Kidney glomerular epithelial cell (primary cell): ENCODE results near the gene ANG.

Source experiments
- DNase-seq: peaks from one replicate; lab custom pipeline; 2025; lab: John Stamatoyannopoulos, UW

The ANG gene

GRCh38 chr14:20676072-20676471, 12.5 kb upstream of the ANG start:
- DNase-seq, result no peak

GRCh38 chr14:20679907-20680306, 8.7 kb upstream of the ANG start:
- no peak for DNase-seq

- DNase-seq, result no peak
Observed at GRCh38 chr14:20680363-20680762, 8.2 kb upstream of the ANG start.

- DNase-seq, result no peak
Observed at GRCh38 chr14:20680843-20681347, 7.7 kb upstream of the ANG start.

GRCh38 chr14:20681348-20682126, 7.0 kb upstream of the ANG start:
- DNase-seq, result peak; percentile 97

- DNase-seq, result peak; percentile 65
Observed at GRCh38 chr14:20682127-20682434, 6.5 kb upstream of the ANG start.

- peak; percentile 87 for DNase-seq
Observed at GRCh38 chr14:20682435-20683124, 6.0 kb upstream of the ANG start.

- peak; percentile 89 for DNase-seq
Observed at GRCh38 chr14:20683125-20683890, 5.3 kb upstream of the ANG start.

- DNase-seq, result peak; percentile 77
Observed at GRCh38 chr14:20683891-20684661, 4.5 kb upstream of the ANG start, which contains the start of gene RNASE4. TSS of gene RNASE4 (plus strand) at chr14:20684560. CDS start at chr14:20699372, 14,812 bp downstream.

GRCh38 chr14:20684662-20685456, 3.7 kb upstream of the ANG start:
- peak; percentile 55 for DNase-seq

- no peak for DNase-seq
Observed at GRCh38 chr14:20686386-20687143, 2.0 kb upstream of the ANG start.

GRCh38 chr14:20687362-20688166, 1.0 kb upstream of the ANG start:
- no peak for DNase-seq

- DNase-seq, result peak; percentile 87
Observed at GRCh38 chr14:20690848-20691640, 2.5 kb downstream of the ANG start.

GRCh38 chr14:20692116-20692751, 3.7 kb downstream of the ANG start:
- DNase-seq, result no peak

- no peak for DNase-seq
Observed at GRCh38 chr14:20696764-20697163, 8.2 kb downstream of the ANG start.

- peak; percentile 65 for DNase-seq
Observed at GRCh38 chr14:20697273-20698017, 8.9 kb downstream of the ANG start.

GRCh38 chr14:20698018-20698329, 9.4 kb downstream of the ANG start:
- DNase-seq, result no peak

- DNase-seq, result no peak
Observed at GRCh38 chr14:20698934-20699333, 10.4 kb downstream of the ANG start.
